SK-N-MC (cell line): ENCODE measurements around the gene NALCN.

Experiments used
- FOXP2 ChIP-seq: optimal IDR thresholded peaks from 2 replicates; pipeline ENCODE3; 2011; ENCODE audit warnings: mild to moderate bottlenecking, moderate library complexity; ENCODE audit not compliant: insufficient read depth; ENCODE audit errors: extremely low read length, control extremely low read depth
- POLR2AphosphoS5 ChIP-seq: IDR thresholded peaks from 2 replicates; pipeline ENCODE4 v1.6.1; 2012; ENCODE audit warnings: mild to moderate bottlenecking, low read depth, low read length, borderline replicate concordance

DNA sequence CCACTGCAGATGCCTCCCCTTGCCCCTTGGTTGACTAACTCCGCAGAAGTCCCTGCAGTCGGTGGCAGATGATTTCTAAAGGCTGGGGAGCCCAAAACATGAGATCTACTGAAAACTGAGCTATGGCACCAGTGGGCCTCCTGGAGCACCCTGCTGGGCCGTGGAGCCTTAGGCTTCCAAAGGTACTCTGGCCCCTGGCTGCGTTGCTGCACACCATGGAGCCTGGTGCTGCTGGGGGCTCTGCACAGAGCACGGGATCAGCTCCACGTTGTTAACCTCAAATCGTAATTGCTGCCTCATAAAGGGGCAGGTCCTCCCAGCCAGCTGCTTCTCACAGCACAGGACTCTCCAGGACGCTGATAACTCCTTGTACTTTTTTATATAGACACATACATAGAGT, 357.5 kb downstream of the NALCN start:
- no peak for TF ChIP-seq FOXP2
- TF ChIP-seq POLR2AphosphoS5, result no peak
